ENCODE results near the gene FBXO8. TPM values are rescaled to one million over a fixed set of nuclear protein-coding genes. Genes with fewer than 3 reads are reported as not detected.

FBXO8 gene
- total and polyA plus RNA-seq, 3 experiments from 2014 or later = 14.5 to 20.3 (median 18.3) TPM

- Histone ChIP-seq H3K36me3 (ENCODE audit: insufficient read depth, low read length) (no peaks in the 10 kb centered on the region), H3K4me3 (ENCODE audit: low read length) (no peak overlapping the region), H3K4me1 (ENCODE audit: insufficient read depth, low read length) (no peaks in the 10 kb centered on the region), H3K27ac (ENCODE audit: low read depth, low read length) (no peak overlapping the region), H3K27me3 (ENCODE audit: insufficient read depth, low read length, poor library complexity, severe bottlenecking) (no peaks in the 10 kb centered on the region), H3K9me3 (ENCODE audit: low read length) (no peaks in the 10 kb centered on the region)
- Mint-ChIP-seq H3K9me3 (no peaks in the 10 kb centered on the region), H3K27ac (no peak overlapping the region), H3K4me1 (no peaks in the 10 kb centered on the region), H3K36me3 (no peaks in the 10 kb centered on the region), H3K27me3 (peaks cover 9 to 52% of the 10 kb centered on the region in 2 donors), H3K4me3 (no peak overlapping the region)
- CTCF ChIA-PET = no interaction called here
- no peak for DNase-seq
- POLR2A ChIA-PET = no interaction called here
Observed at GRCh38 chr4:174198828-174199227, 84.6 kb downstream of the FBXO8 start.

- H3K27ac Mint-ChIP-seq = no peak overlapping the region
- peaks cover 9 to 52% of the 10 kb centered on the region in 2 donors for H3K27me3 Mint-ChIP-seq
- POLR2A ChIA-PET = no interaction called here
- no peaks in the 10 kb centered on the region for H3K4me1 Mint-ChIP-seq
- no peak overlapping the region for H3K4me3 ChIP-seq (ENCODE audit: low read length)
- H3K27me3 ChIP-seq (ENCODE audit: insufficient read depth, low read length, poor library complexity, severe bottlenecking) = no peaks in the 10 kb centered on the region
- H3K9me3 ChIP-seq (ENCODE audit: low read length) = no peaks in the 10 kb centered on the region
- H3K36me3 ChIP-seq (ENCODE audit: insufficient read depth, low read length) = no peaks in the 10 kb centered on the region
- CTCF ChIA-PET = no interaction called here
- no peaks in the 10 kb centered on the region for H3K9me3 Mint-ChIP-seq
- no peaks in the 10 kb centered on the region for H3K36me3 Mint-ChIP-seq
- H3K27ac ChIP-seq (ENCODE audit: low read depth, low read length) = no peak overlapping the region
- DNase-seq = no peak
- no peaks in the 10 kb centered on the region for H3K4me1 ChIP-seq (ENCODE audit: insufficient read depth, low read length)
- H3K4me3 Mint-ChIP-seq = no peak overlapping the region
Observed at GRCh38 chr4:174198396-174198795, 85.1 kb downstream of the FBXO8 start.

GRCh38 chr4:174193438-174194374, 89.8 kb downstream of the FBXO8 start:
- H3K9me3 ChIP-seq (ENCODE audit: low read length) = no peaks in the 10 kb centered on the region
- no peak overlapping the region for H3K27ac ChIP-seq (ENCODE audit: low read depth, low read length)
- CTCF ChIA-PET = interaction anchor here (1.5 kb wide), 1 partner anchor 29 kb away, joined by 3 read pairs; no protein-coding TSS in a partner anchor
- H3K4me1 ChIP-seq (ENCODE audit: insufficient read depth, low read length) = no peaks in the 10 kb centered on the region
- POLR2A ChIA-PET = no interaction called here
- H3K27me3 ChIP-seq (ENCODE audit: insufficient read depth, low read length, poor library complexity, severe bottlenecking) = no peaks in the 10 kb centered on the region
- Mint-ChIP-seq H3K9me3 (no peaks in the 10 kb centered on the region), H3K4me3 (no peak overlapping the region), H3K36me3 (no peaks in the 10 kb centered on the region), H3K27ac (no peak overlapping the region), H3K4me1 (no peaks in the 10 kb centered on the region), H3K27me3 (peaks cover 13 to 56% of the 10 kb centered on the region in 2 donors)
- DNase-seq = no peak
- H3K36me3 ChIP-seq (ENCODE audit: insufficient read depth, low read length) = no peaks in the 10 kb centered on the region
- H3K4me3 ChIP-seq (ENCODE audit: low read length) = no peak overlapping the region

- Histone ChIP-seq H3K27ac (ENCODE audit: low read depth, low read length) (no peak overlapping the region), H3K4me3 (ENCODE audit: low read length) (no peak overlapping the region), H3K27me3 (ENCODE audit: insufficient read depth, low read length, poor library complexity, severe bottlenecking) (no peaks in the 10 kb centered on the region), H3K4me1 (ENCODE audit: insufficient read depth, low read length) (no peaks in the 10 kb centered on the region), H3K36me3 (ENCODE audit: insufficient read depth, low read length) (no peaks in the 10 kb centered on the region), H3K9me3 (ENCODE audit: low read length) (no peaks in the 10 kb centered on the region)
- DNase-seq = no peak
- ChIA-PET POLR2A (no interaction called here), CTCF (interaction anchor here (1.5 kb wide), 1 partner anchor 29 kb away, joined by 3 read pairs; no protein-coding TSS in a partner anchor)
- H3K9me3 Mint-ChIP-seq = no peaks in the 10 kb centered on the region
- H3K27ac Mint-ChIP-seq = no peak overlapping the region
- H3K36me3 Mint-ChIP-seq = no peaks in the 10 kb centered on the region
- H3K4me3 Mint-ChIP-seq = no peak overlapping the region
- no peaks in the 10 kb centered on the region for H3K4me1 Mint-ChIP-seq
- peaks cover 13 to 54% of the 10 kb centered on the region in 2 donors for H3K27me3 Mint-ChIP-seq
Observed at GRCh38 chr4:174192943-174193342, 90.5 kb downstream of the FBXO8 start.

GRCh38 chr4:174190832-174191500, 92.5 kb downstream of the FBXO8 start:
- Histone ChIP-seq H3K4me3 (ENCODE audit: low read length) (no peak overlapping the region), H3K36me3 (ENCODE audit: insufficient read depth, low read length) (no peaks in the 10 kb centered on the region), H3K9me3 (ENCODE audit: low read length) (no peaks in the 10 kb centered on the region), H3K27ac (ENCODE audit: low read depth, low read length) (no peak overlapping the region), H3K4me1 (ENCODE audit: insufficient read depth, low read length) (no peaks in the 10 kb centered on the region), H3K27me3 (ENCODE audit: insufficient read depth, low read length, poor library complexity, severe bottlenecking) (no peaks in the 10 kb centered on the region)
- POLR2A ChIA-PET = no interaction called here
- Mint-ChIP-seq H3K27ac (no peak overlapping the region), H3K36me3 (no peaks in the 10 kb centered on the region), H3K27me3 (peaks cover 10 to 53% of the 10 kb centered on the region in 2 donors), H3K4me3 (no peak overlapping the region), H3K4me1 (no peaks in the 10 kb centered on the region), H3K9me3 (no peaks in the 10 kb centered on the region)
- CTCF ChIA-PET = no interaction called here
- DNase-seq = no peak

GRCh38 chr4:174189392-174190015, 94.0 kb downstream of the FBXO8 start:
- Mint-ChIP-seq H3K9me3 (no peaks in the 10 kb centered on the region), H3K27me3 (peaks cover 4 to 53% of the 10 kb centered on the region in 2 donors), H3K4me3 (no peak overlapping the region), H3K4me1 (no peaks in the 10 kb centered on the region), H3K27ac (no peak overlapping the region), H3K36me3 (no peaks in the 10 kb centered on the region)
- Histone ChIP-seq H3K4me1 (ENCODE audit: insufficient read depth, low read length) (no peaks in the 10 kb centered on the region), H3K27me3 (ENCODE audit: insufficient read depth, low read length, poor library complexity, severe bottlenecking) (no peaks in the 10 kb centered on the region), H3K9me3 (ENCODE audit: low read length) (no peaks in the 10 kb centered on the region), H3K36me3 (ENCODE audit: insufficient read depth, low read length) (no peaks in the 10 kb centered on the region), H3K27ac (ENCODE audit: low read depth, low read length) (no peak overlapping the region), H3K4me3 (ENCODE audit: low read length) (no peak overlapping the region)
- ChIA-PET CTCF (no interaction called here), POLR2A (no interaction called here)
- DNase-seq = no peak
